ENCODE data around the gene FAM20C.

DNA sequence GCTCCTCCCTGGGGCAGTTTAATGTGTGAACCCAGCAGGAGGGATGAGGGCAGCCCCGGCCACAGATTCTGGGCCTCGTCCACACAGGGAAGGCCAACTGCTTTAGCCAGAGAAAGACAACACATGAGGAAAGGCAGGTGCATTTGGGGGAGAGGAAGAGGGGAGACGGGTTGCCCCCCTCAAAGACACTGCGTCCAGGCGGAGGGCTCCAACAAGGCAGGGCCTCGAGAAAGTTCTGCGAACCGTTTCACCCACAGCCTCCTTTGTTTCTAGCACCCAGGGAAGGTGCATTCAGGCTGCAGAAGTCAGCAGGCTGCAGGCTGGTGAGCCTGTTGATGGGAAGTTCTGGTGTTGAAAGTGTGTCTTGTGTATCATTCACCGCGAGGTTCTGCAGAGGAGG lies 107.7 kb downstream of the FAM20C start:
- TF ChIP-seq POLR2A (IDR thresholded peaks at IDR 0.05; ENCODE audit: low read depth) (no peak), EP300 (IDR thresholded peaks at IDR 0.05) (no peak)
